PC-3 (cell line): ENCODE results near the gene PSPC1. TPM values are rescaled to one million over a fixed set of nuclear protein-coding genes. Genes with fewer than 3 reads are reported as not detected.

Source experiments
- ATAC-seq: fragments of 200-7000 bp; cut with Tn5 transposase; 2 replicates; pipeline ENCODE4 v1.9.1; 2020; ENCODE audit warnings: mild to moderate bottlenecking, moderate library complexity
- BruUV-seq: library from RNA; stranded (reverse); fragments of 400-500 nt; replicated peaks from 2 replicates; lab custom pipeline; 2021; lab: Mats Ljungman, UMichigan
- CTCF ChIA-PET: fragments of 300-600 bp; sonication (Branson Sonifier 250); formaldehyde crosslinking; loops from one replicate; lab custom pipeline; 2022; ENCODE audit warnings: antibody characterized with exemption; lab: Charles Lee
- POLR2A ChIA-PET: fragments of 300-600 bp; sonication (Branson Sonifier 250); formaldehyde crosslinking; loops from one replicate; lab custom pipeline; 2022; ENCODE audit warnings: antibody characterized with exemption; ENCODE audit not compliant: unreplicated experiment; lab: Charles Lee
- DNase-seq: peaks from one replicate; pipeline ENCODE4 v3.0.0-alpha.2; 2015
- H2AFZ ChIP-seq: fragments of 300-600 bp; sonication (generic); 2 replicates; pipeline ENCODE4 v1.6.0; 2016; ENCODE audit warnings: antibody characterized with exemption, low read length
- H3F3A ChIP-seq: fragments of 300-600 bp; sonication (generic); one replicate; pipeline ENCODE4 v1.6.0; 2017; ENCODE audit warnings: antibody characterized with exemption, low read length, control low read depth, mild to moderate bottlenecking; ENCODE audit not compliant: unreplicated experiment
- H3K27ac ChIP-seq: fragments of 300-600 bp; sonication (generic); 2 replicates; pipeline ENCODE4 v1.5.1; 2016; ENCODE audit warnings: mild to moderate bottlenecking, low read length
- H3K27me3 ChIP-seq: fragments of 300-600 bp; sonication (generic); 2 replicates; pipeline ENCODE4 v1.6.1; 2016; ENCODE audit warnings: low read length, mixed read lengths
- H3K36me3 ChIP-seq: fragments of 300-600 bp; sonication (generic); 2 replicates; pipeline ENCODE4 v1.6.1; 2016; ENCODE audit warnings: low read depth, mixed run types, low read length, mixed read lengths
- H3K4me1 ChIP-seq: fragments of 300-600 bp; sonication (generic); 2 replicates; pipeline ENCODE4 v1.5.1; 2016; ENCODE audit warnings: low read length; ENCODE audit not compliant: insufficient read depth
- H3K4me2 ChIP-seq: fragments of 300-600 bp; sonication (generic); 2 replicates; pipeline ENCODE4 v1.6.0; 2016; ENCODE audit warnings: low read length
- H3K4me3 ChIP-seq: fragments of 300-600 bp; sonication (generic); 2 replicates; pipeline ENCODE4 v1.5.1; 2016; ENCODE audit warnings: mild to moderate bottlenecking, low read length, mixed read lengths
- H3K79me2 ChIP-seq: fragments of 300-600 bp; sonication (generic); 2 replicates; pipeline ENCODE4 v1.6.1; 2017; ENCODE audit warnings: low read length, mixed read lengths
- H3K9ac ChIP-seq: fragments of 300-600 bp; sonication (generic); 2 replicates; pipeline ENCODE4 v1.6.0; 2016; ENCODE audit warnings: mild to moderate bottlenecking, low read length
- H3K9me2 ChIP-seq: fragments of 300-600 bp; sonication (generic); replicated peaks from 2 replicates; pipeline ENCODE4 v1.6.1; 2016; ENCODE audit warnings: mixed run types, low read length, mixed read lengths
- H3K9me3 ChIP-seq: fragments of 300-600 bp; sonication (generic); 2 replicates; pipeline ENCODE4 v1.6.1; 2016; ENCODE audit warnings: low read length, mixed read lengths
- H4K20me1 ChIP-seq: fragments of 300-600 bp; sonication (generic); 2 replicates; pipeline ENCODE4 v1.6.1; 2016; ENCODE audit warnings: low read length, mixed read lengths
- EZH2 ChIP-seq: fragments of 300-600 bp; sonication (generic); IDR thresholded peaks from one replicate; pipeline ENCODE4 v1.6.1; 2017; ENCODE audit warnings: antibody characterized with exemption, mild to moderate bottlenecking, low read length; ENCODE audit not compliant: unreplicated experiment
- EZH2phosphoT487 ChIP-seq: fragments of 300-600 bp; sonication (generic); IDR thresholded peaks from 2 replicates; pipeline ENCODE4 v1.6.1; 2018; ENCODE audit warnings: mild to moderate bottlenecking, antibody characterized with exemption, low read length, borderline replicate concordance
- intact Hi-C: fragments of 100-400 bp; cut with micrococcal nuclease; formaldehyde crosslinking; loops from 2 replicates; pipeline ENCODE4 v1.9.0; 2023
- total RNA-seq: library from RNA; depleted of rRNA; stranded (reverse); fragments of >200 nt; gene quantifications from 2 replicates; pipeline ENCODE4 v1.2.3, GENCODE V29; 2014
- TF ChIP-seq, protein P1 (sequence below): fragments of 300-600 bp; sonication (generic); conservative IDR thresholded peaks from 2 replicates; pipeline ENCODE4 v1.5.1; 2017; ENCODE audit warnings: antibody characterized with exemption, low read depth, mild to moderate bottlenecking, low read length

The PSPC1 gene
- total RNA-seq, 1 experiment from 2014 or later = 121 TPM

- no peaks in the 10 kb centered on the region for H3K9me3 ChIP-seq
- no peaks in the 10 kb centered on the region for H3K9me2 ChIP-seq
- intact Hi-C loops = no loop called here
- TF ChIP-seq EZH2 = no peak
- TF ChIP-seq, protein P1, sequence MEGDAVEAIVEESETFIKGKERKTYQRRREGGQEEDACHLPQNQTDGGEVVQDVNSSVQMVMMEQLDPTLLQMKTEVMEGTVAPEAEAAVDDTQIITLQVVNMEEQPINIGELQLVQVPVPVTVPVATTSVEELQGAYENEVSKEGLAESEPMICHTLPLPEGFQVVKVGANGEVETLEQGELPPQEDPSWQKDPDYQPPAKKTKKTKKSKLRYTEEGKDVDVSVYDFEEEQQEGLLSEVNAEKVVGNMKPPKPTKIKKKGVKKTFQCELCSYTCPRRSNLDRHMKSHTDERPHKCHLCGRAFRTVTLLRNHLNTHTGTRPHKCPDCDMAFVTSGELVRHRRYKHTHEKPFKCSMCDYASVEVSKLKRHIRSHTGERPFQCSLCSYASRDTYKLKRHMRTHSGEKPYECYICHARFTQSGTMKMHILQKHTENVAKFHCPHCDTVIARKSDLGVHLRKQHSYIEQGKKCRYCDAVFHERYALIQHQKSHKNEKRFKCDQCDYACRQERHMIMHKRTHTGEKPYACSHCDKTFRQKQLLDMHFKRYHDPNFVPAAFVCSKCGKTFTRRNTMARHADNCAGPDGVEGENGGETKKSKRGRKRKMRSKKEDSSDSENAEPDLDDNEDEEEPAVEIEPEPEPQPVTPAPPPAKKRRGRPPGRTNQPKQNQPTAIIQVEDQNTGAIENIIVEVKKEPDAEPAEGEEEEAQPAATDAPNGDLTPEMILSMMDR = no peak
- no peak for TF ChIP-seq EZH2phosphoT487
- ATAC-seq (no peak), DNase-seq (no peak)
- H2AFZ ChIP-seq = no peak overlapping the region
- H3K4me1 ChIP-seq = no peaks in the 10 kb centered on the region
- H3K36me3 ChIP-seq = peaks cover 57% of the 10 kb centered on the region
- ChIA-PET POLR2A (no interaction called here), CTCF (no interaction called here)
- no peak overlapping the region for H3K4me2 ChIP-seq
- H3K27ac ChIP-seq = no peak overlapping the region
- BruUV-seq = no TSS peak
- H3K4me3 ChIP-seq = no peak overlapping the region
- H3F3A ChIP-seq = no peaks in the 10 kb centered on the region
- H3K27me3 ChIP-seq = no peaks in the 10 kb centered on the region
- H3K9ac ChIP-seq = no peak overlapping the region
- H4K20me1 ChIP-seq = no peaks in the 10 kb centered on the region
- no peaks in the 10 kb centered on the region for H3K79me2 ChIP-seq
Measured at GRCh38 chr13:19668778-19669177, 114.0 kb downstream of the PSPC1 start.

GRCh38 chr13:19665427-19665859 is 117.3 kb downstream of the PSPC1 start:
- intact Hi-C loops = no loop called here
- H3K9me3 ChIP-seq = no peaks in the 10 kb centered on the region
- H3K4me2 ChIP-seq = no peak overlapping the region
- H3K27ac ChIP-seq = no peak overlapping the region
- no peaks in the 10 kb centered on the region for H4K20me1 ChIP-seq
- H3K4me3 ChIP-seq = no peak overlapping the region
- no peaks in the 10 kb centered on the region for H3K27me3 ChIP-seq
- peaks cover 31% of the 10 kb centered on the region for H3K36me3 ChIP-seq
- DNase-seq (no peak), ATAC-seq (no peak)
- CTCF ChIA-PET = no interaction called here
- H3K4me1 ChIP-seq = no peaks in the 10 kb centered on the region
- no peak overlapping the region for H3K9ac ChIP-seq
- TF ChIP-seq EZH2phosphoT487 (no peak), EZH2 (no peak)
- TF ChIP-seq, protein P1 = no peak
- H3K9me2 ChIP-seq = no peaks in the 10 kb centered on the region
- no TSS peak for BruUV-seq
- H3K79me2 ChIP-seq = no peaks in the 10 kb centered on the region
- H3F3A ChIP-seq = no peaks in the 10 kb centered on the region
- H2AFZ ChIP-seq = no peak overlapping the region
- POLR2A ChIA-PET = no interaction called here

DNA sequence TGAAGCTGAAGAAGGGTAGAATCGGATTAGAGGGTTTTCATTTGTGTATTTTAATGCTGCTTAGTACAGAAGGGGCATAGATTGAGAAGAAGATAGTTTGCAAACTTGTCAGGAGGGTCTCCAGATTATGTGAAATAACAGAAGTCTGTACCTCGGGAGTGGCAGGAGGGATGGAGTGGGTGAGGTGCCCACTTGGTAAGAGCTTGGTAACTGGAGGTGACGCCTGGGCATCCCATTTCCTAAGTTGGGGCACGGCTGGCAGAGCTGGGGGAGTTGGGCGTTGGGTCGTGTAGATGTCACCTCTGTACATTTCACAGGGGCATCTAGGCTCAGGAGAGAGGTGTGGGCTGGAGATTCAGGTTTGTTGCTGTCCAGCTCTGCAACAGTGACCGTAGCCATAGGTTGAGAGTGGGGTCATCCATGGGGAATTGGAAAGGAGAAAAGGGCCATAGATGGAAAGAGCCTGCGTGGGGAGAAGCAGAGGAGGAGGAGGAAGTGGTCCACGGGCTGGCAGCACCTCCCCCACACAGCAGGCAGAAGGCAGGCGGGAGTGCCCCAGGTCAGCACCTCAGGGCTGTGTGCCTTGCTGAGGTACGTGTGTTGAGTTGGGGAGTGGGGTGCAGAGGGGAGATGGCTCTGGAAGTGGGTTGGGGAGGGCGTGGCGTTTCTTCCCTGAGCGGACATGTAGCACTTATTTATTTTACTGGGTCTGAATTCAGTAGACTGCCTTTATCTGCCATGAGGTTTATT is 118.1 kb downstream of the PSPC1 start:
- intact Hi-C loops = no loop called here
- Histone ChIP-seq H2AFZ (no peak overlapping the region), H3K79me2 (no peaks in the 10 kb centered on the region), H3K4me1 (no peaks in the 10 kb centered on the region), H3K36me3 (peaks cover 24% of the 10 kb centered on the region), H3K9me3 (no peaks in the 10 kb centered on the region), H3K27ac (no peak overlapping the region), H3K4me2 (no peak overlapping the region), H3K9me2 (no peaks in the 10 kb centered on the region), H3K9ac (no peak overlapping the region), H3F3A (no peaks in the 10 kb centered on the region), H3K4me3 (no peak overlapping the region), H3K27me3 (no peaks in the 10 kb centered on the region), H4K20me1 (no peaks in the 10 kb centered on the region)
- POLR2A ChIA-PET = no interaction called here
- no peak for DNase-seq
- TF ChIP-seq EZH2 = no peak
- TF ChIP-seq, protein P1 = no peak
- no peak for TF ChIP-seq EZH2phosphoT487
- CTCF ChIA-PET = no interaction called here
- no peak for ATAC-seq
- no TSS peak for BruUV-seq
